ENCODE results near the gene DPH5. TPM values are rescaled to one million over a fixed set of nuclear protein-coding genes. Genes with fewer than 3 reads are reported as not detected.

The DPH5 gene, protein sequence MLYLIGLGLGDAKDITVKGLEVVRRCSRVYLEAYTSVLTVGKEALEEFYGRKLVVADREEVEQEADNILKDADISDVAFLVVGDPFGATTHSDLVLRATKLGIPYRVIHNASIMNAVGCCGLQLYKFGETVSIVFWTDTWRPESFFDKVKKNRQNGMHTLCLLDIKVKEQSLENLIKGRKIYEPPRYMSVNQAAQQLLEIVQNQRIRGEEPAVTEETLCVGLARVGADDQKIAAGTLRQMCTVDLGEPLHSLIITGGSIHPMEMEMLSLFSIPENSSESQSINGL
- 10 to 100 TPM; 10.7 to 20.2 (median 16.2) TPM for total RNA-seq

DNA sequence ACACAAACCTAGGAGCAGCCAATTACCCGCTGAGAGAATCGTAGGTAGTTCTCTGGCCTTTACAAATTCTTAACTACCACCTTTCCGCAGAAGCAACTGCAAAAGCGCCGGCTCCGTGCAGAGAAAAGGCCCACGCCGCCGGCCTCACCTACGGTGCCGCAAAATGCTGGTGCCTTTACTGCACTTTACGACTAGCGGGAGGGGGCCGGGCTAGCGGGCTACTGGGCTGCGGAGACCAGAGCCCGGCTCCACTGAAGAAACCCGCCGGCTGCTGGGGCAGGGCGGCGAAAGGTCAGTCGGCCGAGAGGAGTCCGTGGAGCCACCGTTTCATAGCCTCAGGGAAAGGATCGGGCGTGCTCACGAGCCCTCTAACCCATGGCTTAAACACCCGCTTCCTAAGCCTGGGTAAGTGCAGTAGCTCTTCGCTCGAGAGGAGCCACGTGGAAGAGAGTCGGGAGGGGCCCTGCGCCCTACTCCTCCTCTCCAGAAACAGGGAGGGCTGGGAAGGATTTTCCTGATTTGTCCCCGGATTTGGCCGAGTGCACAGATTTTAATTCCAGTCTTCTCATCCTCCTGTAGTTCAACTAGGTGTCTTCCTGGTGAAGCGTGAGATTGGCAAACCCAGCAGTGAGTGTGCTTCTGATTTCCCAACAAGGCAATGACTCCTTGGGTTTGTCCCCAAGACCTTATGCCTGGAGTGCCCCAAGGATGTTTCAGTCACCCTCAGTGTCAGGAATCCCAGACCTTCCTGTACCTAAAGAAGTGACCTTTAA lies at the start of gene DPH5:
Gene DPH5 (minus strand): TSS at position 128 of the 773 bp plus-strand sequence. CDS start 341 bp downstream, outside the sequence.
- TF ChIP-seq, protein P1, sequence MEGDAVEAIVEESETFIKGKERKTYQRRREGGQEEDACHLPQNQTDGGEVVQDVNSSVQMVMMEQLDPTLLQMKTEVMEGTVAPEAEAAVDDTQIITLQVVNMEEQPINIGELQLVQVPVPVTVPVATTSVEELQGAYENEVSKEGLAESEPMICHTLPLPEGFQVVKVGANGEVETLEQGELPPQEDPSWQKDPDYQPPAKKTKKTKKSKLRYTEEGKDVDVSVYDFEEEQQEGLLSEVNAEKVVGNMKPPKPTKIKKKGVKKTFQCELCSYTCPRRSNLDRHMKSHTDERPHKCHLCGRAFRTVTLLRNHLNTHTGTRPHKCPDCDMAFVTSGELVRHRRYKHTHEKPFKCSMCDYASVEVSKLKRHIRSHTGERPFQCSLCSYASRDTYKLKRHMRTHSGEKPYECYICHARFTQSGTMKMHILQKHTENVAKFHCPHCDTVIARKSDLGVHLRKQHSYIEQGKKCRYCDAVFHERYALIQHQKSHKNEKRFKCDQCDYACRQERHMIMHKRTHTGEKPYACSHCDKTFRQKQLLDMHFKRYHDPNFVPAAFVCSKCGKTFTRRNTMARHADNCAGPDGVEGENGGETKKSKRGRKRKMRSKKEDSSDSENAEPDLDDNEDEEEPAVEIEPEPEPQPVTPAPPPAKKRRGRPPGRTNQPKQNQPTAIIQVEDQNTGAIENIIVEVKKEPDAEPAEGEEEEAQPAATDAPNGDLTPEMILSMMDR (IDR thresholded peaks at IDR 0.05; ENCODE audit: low read depth), result no peak

DNA sequence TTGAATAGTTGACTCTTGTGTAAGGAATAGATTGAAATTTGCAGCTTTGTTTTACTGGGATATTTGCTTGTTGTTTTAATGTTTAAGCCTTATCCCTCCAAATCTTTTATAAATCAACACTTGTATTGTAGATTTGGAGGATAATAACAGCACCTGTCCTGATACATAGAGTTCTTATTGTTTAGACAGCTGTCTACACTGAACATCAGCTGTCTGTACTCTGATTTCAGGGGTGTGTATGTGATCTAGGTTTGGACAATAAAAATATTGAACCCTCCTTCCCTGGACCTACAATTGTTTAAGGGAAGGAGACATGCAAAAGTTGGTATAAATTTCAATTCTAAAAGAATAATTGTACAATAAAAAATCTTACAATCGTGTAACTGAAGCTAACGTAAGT lies 48.3 kb upstream of the DPH5 start:
- TF ChIP-seq, protein P1 (IDR thresholded peaks at IDR 0.05; ENCODE audit: low read depth), result no peak

DNA sequence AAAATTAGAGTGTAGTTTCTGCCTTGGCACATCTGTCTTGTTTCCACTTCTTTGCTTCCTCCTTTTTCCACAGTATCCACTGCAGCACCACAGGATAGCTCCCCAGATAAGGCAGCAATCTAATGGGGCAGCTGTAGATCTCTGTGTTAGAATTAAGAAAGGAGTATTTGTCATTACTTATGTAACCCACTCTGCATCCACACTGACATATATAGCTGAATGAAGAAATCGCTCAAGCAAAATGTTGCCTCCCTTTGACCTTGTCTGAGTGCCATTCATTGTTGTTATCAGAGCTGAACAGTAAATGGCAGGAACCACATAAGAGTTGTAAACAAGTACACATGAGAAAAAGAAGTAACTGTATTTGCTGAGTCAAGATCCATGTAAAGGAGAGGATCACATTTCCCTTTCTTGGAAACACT lies 45.9 kb upstream of the DPH5 start:
- TF ChIP-seq, protein P1 (IDR thresholded peaks at IDR 0.05; ENCODE audit: low read depth), result no peak

DNA sequence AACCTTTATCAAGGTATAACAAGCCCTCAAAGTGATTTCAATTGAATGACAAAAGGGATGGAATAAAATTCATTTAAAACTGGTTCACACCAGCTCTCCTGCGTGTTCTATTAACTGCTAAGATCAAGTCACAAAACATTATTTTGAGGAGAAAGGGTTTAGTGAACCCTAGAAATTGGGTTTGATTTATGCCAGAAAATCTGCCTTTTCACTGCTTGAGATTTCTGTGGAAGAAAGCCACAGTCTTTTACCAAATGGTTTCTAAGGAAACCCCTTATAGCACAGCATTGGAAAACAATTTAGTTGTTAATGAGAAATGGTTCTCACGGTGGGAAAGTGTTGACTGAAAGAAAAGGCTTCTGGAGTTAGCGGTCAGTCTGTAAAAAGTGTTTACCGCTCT lies 43.6 kb upstream of the DPH5 start:
- TF ChIP-seq, protein P1 (IDR thresholded peaks at IDR 0.05; ENCODE audit: low read depth), result no peak

DNA sequence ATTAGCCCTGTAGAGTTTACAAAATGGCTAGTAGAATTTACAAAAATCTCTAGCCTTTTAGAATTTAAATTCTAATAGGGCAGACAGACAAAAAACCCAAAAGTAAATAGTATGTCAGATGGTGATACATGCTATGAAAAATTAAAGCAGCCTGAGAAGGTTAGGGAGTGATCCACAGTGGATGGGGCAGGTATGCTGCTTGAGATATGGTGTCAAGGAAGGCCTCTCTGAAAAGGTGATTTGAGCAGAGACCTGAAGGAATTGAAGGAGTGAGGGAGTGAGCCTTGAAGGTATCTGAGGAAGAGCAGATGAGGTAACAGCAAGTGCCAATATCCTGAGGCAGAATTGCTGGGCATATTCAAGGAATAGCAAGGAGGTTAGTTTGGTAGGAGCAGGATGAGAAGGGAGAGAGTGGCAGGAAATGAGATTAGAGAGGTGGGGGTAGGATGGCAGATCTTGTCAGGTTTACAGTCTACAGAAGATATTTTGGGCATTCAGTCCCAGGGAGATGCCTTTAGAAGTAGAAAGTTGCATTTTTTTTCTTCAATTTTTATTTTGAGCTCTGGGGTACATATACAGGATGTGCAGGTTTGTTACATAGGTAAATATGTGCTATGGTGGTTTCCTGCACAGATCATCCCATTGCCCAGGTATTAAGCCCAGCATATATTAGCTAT lies 40.8 kb upstream of the DPH5 start:
- TF ChIP-seq, protein P1 (IDR thresholded peaks at IDR 0.05; ENCODE audit: low read depth), result no peak

DNA sequence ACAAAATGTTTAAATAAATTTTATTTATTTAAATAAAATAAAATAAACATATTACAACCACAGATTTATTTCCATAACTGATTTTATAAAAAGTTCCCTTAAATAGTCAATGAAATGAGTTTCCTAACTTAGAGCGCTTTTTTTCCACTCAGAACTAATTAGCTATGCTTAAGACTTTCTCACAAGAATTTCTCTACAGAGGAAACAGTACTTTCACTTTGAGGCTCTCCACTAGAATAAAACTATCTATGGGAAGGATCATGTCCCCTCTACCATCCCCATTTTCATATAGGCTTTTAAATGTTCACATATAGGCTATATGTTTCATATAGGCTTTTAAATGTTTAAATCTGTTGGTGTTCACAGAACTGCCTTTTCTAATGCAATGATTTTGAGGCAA lies 40.0 kb upstream of the DPH5 start:
- TF ChIP-seq, protein P1 (IDR thresholded peaks at IDR 0.05; ENCODE audit: low read depth), result no peak

DNA sequence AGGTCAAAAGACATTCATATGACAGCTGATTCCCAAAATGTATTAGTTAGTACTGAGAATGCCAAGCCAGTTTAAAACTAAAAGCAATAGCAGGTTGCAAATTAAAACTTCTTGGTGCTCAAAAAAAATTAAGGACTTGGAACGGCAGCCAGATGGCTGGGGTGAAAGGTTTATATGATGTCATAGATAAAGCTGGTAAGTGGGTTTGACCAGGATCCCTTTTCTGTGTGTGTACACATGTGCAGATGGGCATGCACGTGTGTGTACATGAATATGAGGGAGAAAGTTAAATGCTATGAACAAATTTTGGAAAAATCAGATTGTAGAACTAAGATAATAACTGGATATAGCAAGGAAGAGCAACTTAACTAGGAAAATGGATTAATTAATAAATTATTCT lies 39.1 kb upstream of the DPH5 start:
- TF ChIP-seq, protein P1 (IDR thresholded peaks at IDR 0.05; ENCODE audit: low read depth), result no peak

All from subcutaneous adipose tissue (tissue), 4 donors.